Mucosa of rectum (tissue), 2 donors: ENCODE data around the gene ALDH1B1.

Source experiments
- H3K27ac ChIP-seq, 2 donors: one replicate each; pipeline ENCODE4 v1.7.0; 2013; ENCODE audit warnings: inconsistent platforms in 2 of 2, low read depth in 2 of 2, low read length in 2 of 2
- H3K27me3 ChIP-seq, 2 donors: one replicate each; pipeline ENCODE4 v1.7.0; 2013; ENCODE audit warnings: low read length in 2 of 2; ENCODE audit not compliant: control insufficient read depth in 2 of 2, insufficient read depth in 2 of 2
- H3K36me3 ChIP-seq, 2 donors: one replicate each; pipeline ENCODE4 v1.7.0; 2013; ENCODE audit warnings: low read length in 2 of 2; ENCODE audit not compliant: control insufficient read depth in 2 of 2, insufficient read depth in 2 of 2
- H3K4me1 ChIP-seq, 2 donors: one replicate each; pipeline ENCODE4 v1.7.0; 2013; ENCODE audit warnings: low read length in 2 of 2, mild to moderate bottlenecking in 1 of 2; ENCODE audit not compliant: control insufficient read depth in 2 of 2, insufficient read depth in 2 of 2
- H3K4me3 ChIP-seq, 2 donors: one replicate each; pipeline ENCODE4 v1.7.0; 2013; ENCODE audit warnings: low read length in 2 of 2
- H3K9ac ChIP-seq, 2 donors: one replicate each; pipeline ENCODE4 v1.7.0; 2013; ENCODE audit warnings: low read length in 2 of 2, low read depth in 1 of 2, mild to moderate bottlenecking in 1 of 2
- H3K9me3 ChIP-seq, 2 donors: one replicate each; pipeline ENCODE4 v1.7.0; 2013; ENCODE audit warnings: low read length in 2 of 2; ENCODE audit not compliant: control insufficient read depth in 2 of 2
- donor health status: healthy.
- donor health status: Normal muscosa, but diverticular disease.

The ALDH1B1 gene

DNA sequence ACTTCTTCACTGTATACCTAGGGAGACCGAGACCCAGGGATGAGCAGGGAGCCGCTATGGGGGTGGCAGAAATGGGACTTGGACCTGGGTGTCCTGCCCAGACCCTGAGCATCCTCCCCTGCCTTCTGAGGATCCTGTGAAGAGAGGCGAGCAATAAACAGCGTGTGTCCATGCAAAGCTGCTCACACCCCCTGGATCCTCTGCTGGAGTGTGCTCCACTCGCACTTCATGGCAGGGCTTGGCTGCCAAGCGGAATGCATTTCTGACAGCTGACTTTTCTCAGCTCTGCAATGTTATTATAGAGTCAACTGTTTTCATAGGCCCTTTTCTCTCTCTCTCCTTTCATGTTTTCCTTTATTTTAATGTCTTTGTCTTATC, 31.0 kb upstream of the ALDH1B1 start:
- Histone ChIP-seq H3K9me3 (no peaks in the 10 kb centered on the region), H3K27ac (no peak overlapping the region), H3K4me1 (no peaks in the 10 kb centered on the region), H3K9ac (no peak overlapping the region), H3K36me3 (no peaks in the 10 kb centered on the region), H3K27me3 (no peaks in the 10 kb centered on the region), H3K4me3 (no peak overlapping the region)

DNA sequence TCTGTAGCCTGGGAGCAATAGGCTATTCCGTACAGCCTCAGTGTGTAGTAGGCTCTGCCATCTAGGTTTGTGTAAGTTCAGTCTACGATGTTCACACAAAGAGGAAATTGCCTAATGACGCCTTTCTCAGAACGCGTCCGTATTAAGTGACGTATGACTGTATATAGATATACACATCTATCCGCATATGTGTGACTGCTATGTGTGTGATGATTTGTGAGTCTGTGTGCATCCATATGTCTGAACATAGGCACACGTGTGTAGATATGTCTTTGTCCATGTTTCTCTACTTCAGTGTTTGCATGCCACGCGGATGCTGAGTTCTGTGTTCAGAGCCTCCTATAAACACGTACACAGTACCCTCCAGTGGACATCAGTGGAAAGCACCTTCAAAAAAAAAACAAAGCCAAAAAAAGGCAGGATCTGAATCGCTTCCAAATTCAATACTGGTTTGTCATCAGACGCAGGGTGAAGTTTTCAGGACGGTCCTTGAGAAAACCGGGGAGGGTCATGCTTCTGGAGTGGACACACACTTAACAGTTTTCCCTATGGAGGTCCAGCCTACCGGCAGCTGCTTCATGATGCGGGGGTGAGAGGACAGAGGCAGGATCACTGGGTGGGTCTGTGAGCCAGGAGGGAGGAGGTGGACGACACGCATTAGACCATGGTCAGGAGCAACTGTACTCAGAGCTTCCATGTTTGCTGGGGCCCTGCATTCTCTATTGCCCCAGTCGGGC, 29.5 kb upstream of the ALDH1B1 start:
- H3K4me1 ChIP-seq: no peaks in the 10 kb centered on the region

GRCh38 chr9:38363589-38363925, 28.9 kb upstream of the ALDH1B1 start:
- Histone ChIP-seq H3K9me3 (no peaks in the 10 kb centered on the region), H3K27me3 (no peaks in the 10 kb centered on the region), H3K4me3 (peak overlapping the region in 1 of 2 donors; percentile 32), H3K4me1 (no peaks in the 10 kb centered on the region), H3K27ac (no peak overlapping the region), H3K36me3 (no peaks in the 10 kb centered on the region), H3K9ac (no peak overlapping the region)

More for the DNA sequence above, 29.5 kb upstream of the ALDH1B1 start:
- no peaks in the 10 kb centered on the region for H3K36me3 ChIP-seq
- no peaks in the 10 kb centered on the region for H3K27me3 ChIP-seq
- H3K27ac ChIP-seq: no peak overlapping the region
- H3K4me3 ChIP-seq: peak overlapping the region in 1 of 2 donors; percentile 32
- H3K9ac ChIP-seq: no peak overlapping the region
- no peaks in the 10 kb centered on the region for H3K9me3 ChIP-seq

DNA sequence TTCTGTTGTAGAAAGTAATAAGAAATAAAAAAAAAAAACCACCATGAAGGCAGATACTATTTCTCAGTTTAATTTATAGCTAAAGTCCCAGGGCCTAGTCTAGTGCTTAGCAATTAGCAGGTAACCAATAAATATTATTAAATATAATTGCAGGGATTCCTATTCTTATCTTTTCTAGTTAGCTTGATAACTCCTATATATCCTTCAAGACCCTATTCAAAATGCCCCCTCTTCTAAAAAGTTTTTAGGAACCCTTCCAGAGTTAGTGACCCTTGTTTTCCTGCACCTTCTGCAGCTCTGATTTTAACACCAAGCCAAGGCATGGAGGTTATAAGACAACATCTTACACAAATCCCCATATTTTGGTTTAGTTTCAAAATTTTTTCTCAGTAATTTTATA, 24.6 kb upstream of the ALDH1B1 start:
- Histone ChIP-seq H3K9me3 (no peaks in the 10 kb centered on the region), H3K27ac (no peak overlapping the region), H3K4me1 (no peaks in the 10 kb centered on the region), H3K9ac (no peak overlapping the region), H3K4me3 (no peak overlapping the region), H3K27me3 (peaks cover 0 to 1% of the 10 kb centered on the region in 2 donors), H3K36me3 (no peaks in the 10 kb centered on the region)

DNA sequence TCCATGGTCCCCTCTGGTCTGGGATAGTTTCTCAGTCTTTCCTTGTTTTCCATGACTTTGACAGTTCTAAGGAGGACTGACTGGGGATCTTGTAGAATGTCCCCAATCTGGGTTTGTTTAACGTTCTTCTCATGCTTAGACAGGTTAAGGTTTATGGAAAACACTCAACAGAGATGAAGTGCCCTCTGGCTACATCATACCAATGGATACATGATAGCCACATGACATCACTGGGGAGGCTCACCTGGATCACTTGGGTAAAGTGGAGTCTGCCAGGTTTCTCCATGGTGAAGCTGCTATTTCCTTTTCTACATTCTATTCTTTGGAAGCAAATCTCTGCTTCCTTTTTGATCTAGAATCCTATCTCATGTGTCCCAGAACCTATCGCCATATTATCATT, 23.8 kb upstream of the ALDH1B1 start:
- H3K9me3 ChIP-seq: no peaks in the 10 kb centered on the region
- no peaks in the 10 kb centered on the region for H3K36me3 ChIP-seq
- no peaks in the 10 kb centered on the region for H3K4me1 ChIP-seq

DNA sequence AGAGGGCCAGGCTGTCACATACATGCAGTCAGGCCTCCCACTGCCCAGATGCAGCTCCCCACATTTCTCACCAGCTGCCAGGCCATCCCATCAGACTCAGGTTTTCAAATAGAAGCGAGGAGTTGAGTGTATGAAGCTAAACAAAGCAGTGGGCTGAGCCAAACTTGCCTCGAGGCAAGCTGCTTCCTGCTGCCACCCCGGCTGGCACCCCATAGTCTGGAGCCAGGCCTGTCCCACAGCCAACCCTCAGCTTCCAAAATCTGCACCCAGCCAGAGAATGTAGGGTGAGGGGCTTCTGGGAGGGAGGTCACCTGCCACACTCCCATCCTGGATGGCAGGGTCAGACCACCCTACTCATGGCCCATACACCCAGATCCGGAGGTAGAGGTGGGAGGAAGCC, 22.3 kb upstream of the ALDH1B1 start:
- Histone ChIP-seq H3K36me3 (no peaks in the 10 kb centered on the region), H3K27ac (no peak overlapping the region), H3K27me3 (peaks cover 0 to 2% of the 10 kb centered on the region in 2 donors), H3K4me1 (no peaks in the 10 kb centered on the region), H3K9me3 (no peaks in the 10 kb centered on the region), H3K9ac (no peak overlapping the region), H3K4me3 (no peak overlapping the region)

More for the DNA sequence above, 23.8 kb upstream of the ALDH1B1 start:
- Histone ChIP-seq H3K27me3 (peaks cover 0 to 2% of the 10 kb centered on the region in 2 donors), H3K27ac (no peak overlapping the region), H3K4me3 (no peak overlapping the region), H3K9ac (no peak overlapping the region)

- Histone ChIP-seq H3K9me3 (no peaks in the 10 kb centered on the region), H3K4me1 (no peaks in the 10 kb centered on the region), H3K4me3 (no peak overlapping the region), H3K36me3 (no peaks in the 10 kb centered on the region), H3K9ac (no peak overlapping the region), H3K27ac (no peak overlapping the region), H3K27me3 (peaks cover 0 to 2% of the 10 kb centered on the region in 2 donors)
Measured at GRCh38 chr9:38371495-38371894, 21.0 kb upstream of the ALDH1B1 start.

GRCh38 chr9:38372762-38373619, 19.5 kb upstream of the ALDH1B1 start:
- Histone ChIP-seq H3K9ac (no peak overlapping the region), H3K4me1 (no peaks in the 10 kb centered on the region), H3K36me3 (no peaks in the 10 kb centered on the region), H3K27me3 (peaks cover 0 to 2% of the 10 kb centered on the region in 2 donors), H3K4me3 (no peak overlapping the region), H3K27ac (no peak overlapping the region), H3K9me3 (no peaks in the 10 kb centered on the region)

- H3K9me3 ChIP-seq: no peaks in the 10 kb centered on the region
- H3K9ac ChIP-seq: no peak overlapping the region
- H3K27me3 ChIP-seq: peaks cover 0 to 2% of the 10 kb centered on the region in 2 donors
- no peak overlapping the region for H3K27ac ChIP-seq
- no peak overlapping the region for H3K4me3 ChIP-seq
- H3K4me1 ChIP-seq: no peaks in the 10 kb centered on the region
- no peaks in the 10 kb centered on the region for H3K36me3 ChIP-seq
Measured at GRCh38 chr9:38373679-38374078, 18.8 kb upstream of the ALDH1B1 start.

DNA sequence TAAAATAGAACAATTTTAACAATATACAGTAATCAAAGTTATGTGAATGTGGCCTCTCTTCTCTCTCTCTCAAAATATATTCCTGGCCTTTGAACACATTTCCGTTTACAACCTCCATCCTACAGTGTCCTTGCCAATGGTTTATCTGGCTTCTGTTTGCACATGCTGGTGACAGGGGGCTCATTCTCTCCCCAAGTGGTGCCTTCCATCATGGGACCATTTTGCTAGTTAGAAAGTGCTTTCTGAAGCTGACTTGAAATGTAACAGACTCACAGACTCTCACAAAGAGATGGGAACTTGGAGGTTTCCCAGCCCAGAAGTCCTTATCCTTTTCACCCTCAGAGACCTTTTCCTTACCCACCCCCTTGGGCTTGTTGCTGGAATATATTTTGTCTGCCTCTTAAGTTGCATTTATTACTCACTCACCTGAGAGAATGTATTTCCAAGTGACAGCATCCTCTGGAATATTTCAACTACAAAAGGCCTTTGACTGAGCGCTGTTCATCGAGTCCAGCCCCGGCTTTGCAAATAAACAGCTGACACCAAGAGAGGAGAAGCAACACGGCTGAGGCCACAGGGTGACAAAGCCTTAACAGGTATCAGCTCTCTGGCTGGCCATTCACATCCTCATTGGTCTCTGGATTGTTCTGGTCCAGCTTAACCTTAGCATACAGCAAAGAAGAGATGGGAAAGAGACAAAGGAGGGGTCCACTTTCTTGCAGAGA, 17.5 kb upstream of the ALDH1B1 start:
- no peak overlapping the region for H3K27ac ChIP-seq
- H3K9ac ChIP-seq: no peak overlapping the region
- peaks cover 0 to 2% of the 10 kb centered on the region in 2 donors for H3K27me3 ChIP-seq
- H3K4me1 ChIP-seq: no peaks in the 10 kb centered on the region
- H3K9me3 ChIP-seq: no peaks in the 10 kb centered on the region
- no peak overlapping the region for H3K4me3 ChIP-seq
- H3K36me3 ChIP-seq: no peaks in the 10 kb centered on the region
